Mononuclear cell (primary cell): ENCODE results near the gene SORBS1. TPM values are rescaled to one million over a fixed set of nuclear protein-coding genes. Genes with fewer than 3 reads are reported as not detected.

Source experiments
- H3K27me3 ChIP-seq: 2 replicates; pipeline ENCODE4 v1.6.0; 2011; ENCODE audit warnings: low read length, control low read depth; ENCODE audit not compliant: insufficient read depth
- H3K4me1 ChIP-seq: 2 replicates; pipeline ENCODE4 v1.5.1; 2011; ENCODE audit warnings: mild to moderate bottlenecking, low read length, control low read depth; ENCODE audit not compliant: insufficient read depth
- H3K4me3 ChIP-seq: 2 replicates; pipeline ENCODE4 v1.5.1; 2011; ENCODE audit warnings: mild to moderate bottlenecking, low read length, moderate library complexity
- H3K9me3 ChIP-seq: 2 replicates; pipeline ENCODE4 v1.5.1; 2011; ENCODE audit warnings: low read depth, mild to moderate bottlenecking, control low read depth, low read length
- total RNA-seq: library from RNA; depleted of rRNA; stranded (reverse); fragments of >200 nt; gene quantifications from one replicate; pipeline ENCODE4 v1.2.3, GENCODE V29; 2012

Gene SORBS1
- total RNA-seq, 1 donor, result 5.2 TPM

- Histone ChIP-seq H3K4me3 (no peak overlapping the region), H3K9me3 (no peaks in the 10 kb centered on the region), H3K27me3 (no peaks in the 10 kb centered on the region), H3K4me1 (no peaks in the 10 kb centered on the region)
Observed at GRCh38 chr10:95266674-95267095, 294.5 kb downstream of the SORBS1 start.

- Histone ChIP-seq H3K4me3 (no peak overlapping the region), H3K27me3 (no peaks in the 10 kb centered on the region), H3K4me1 (no peaks in the 10 kb centered on the region), H3K9me3 (no peaks in the 10 kb centered on the region)
Observed at GRCh38 chr10:95265572-95265971, 295.6 kb downstream of the SORBS1 start.

GRCh38 chr10:95264227-95265051, 296.7 kb downstream of the SORBS1 start:
- H3K4me1 ChIP-seq, result no peaks in the 10 kb centered on the region
- no peaks in the 10 kb centered on the region for H3K27me3 ChIP-seq

GRCh38 chr10:95263864-95264226, 297.3 kb downstream of the SORBS1 start:
- H3K4me3 ChIP-seq, result no peak overlapping the region
- H3K27me3 ChIP-seq, result no peaks in the 10 kb centered on the region
- no peaks in the 10 kb centered on the region for H3K4me1 ChIP-seq
- no peaks in the 10 kb centered on the region for H3K9me3 ChIP-seq

More at GRCh38 chr10:95264227-95265051, 296.7 kb downstream of the SORBS1 start:
- Histone ChIP-seq H3K4me3 (no peak overlapping the region), H3K9me3 (no peaks in the 10 kb centered on the region)

- Histone ChIP-seq H3K4me3 (no peak overlapping the region), H3K27me3 (no peaks in the 10 kb centered on the region), H3K4me1 (no peaks in the 10 kb centered on the region), H3K9me3 (no peaks in the 10 kb centered on the region)
Observed at GRCh38 chr10:95262763-95263518, 298.2 kb downstream of the SORBS1 start.

- Histone ChIP-seq H3K9me3 (no peaks in the 10 kb centered on the region), H3K4me1 (no peaks in the 10 kb centered on the region), H3K27me3 (no peaks in the 10 kb centered on the region), H3K4me3 (no peak overlapping the region)
Observed at GRCh38 chr10:95261926-95262325, 299.2 kb downstream of the SORBS1 start.

Other genes with a start within 250 kb of the SORBS1 start
- gene ALDH18A1, start 95.3 kb upstream of the SORBS1 start, total RNA-seq, result 5.9 TPM
- 8.7 TPM for gene TCTN3, start 132.6 kb upstream of the SORBS1 start, total RNA-seq
- 30.1 TPM for gene ENTPD1, start 194.8 kb upstream of the SORBS1 start, total RNA-seq